CD4-positive, alpha-beta T cell treated with Interleukin-12 subunit alpha and Interleukin-12 subunit beta, for 1 hour (primary cell): ENCODE results near the gene ATP9A.
"Not testable (repeated sequence)": the region's sequence is repeated elsewhere in the genome, so short reads cannot be mapped to it uniquely, and the experiment has no call there.

Experiments used
- DNase-seq: peaks from one replicate; pipeline ENCODE4 v3.0.0-alpha.2; 2020

Gene ATP9A

GRCh38 chr20:51750037-51750769 is 18.0 kb downstream of the ATP9A start:
- DNase-seq, result no peak

DNA sequence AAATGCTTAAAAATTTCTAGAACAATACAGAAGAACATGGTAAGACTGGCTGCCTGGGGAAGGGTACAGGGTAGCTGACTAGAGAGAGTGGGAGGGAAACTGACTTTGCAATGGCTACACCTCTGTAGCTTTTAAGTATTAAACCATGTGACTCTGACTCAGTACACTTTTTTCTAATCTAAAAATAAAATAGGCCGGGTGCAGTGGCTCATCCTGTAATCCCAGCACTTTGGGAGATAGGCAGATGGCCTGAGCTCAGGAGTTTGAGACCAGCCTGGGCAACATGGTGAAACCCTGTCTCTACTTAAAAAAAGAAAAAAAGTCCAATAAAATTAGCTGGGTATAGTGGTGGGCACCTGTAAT is 18.5 kb downstream of the ATP9A start:
- DNase-seq, result no peak

GRCh38 chr20:51747182-51747911 is 20.8 kb downstream of the ATP9A start:
- DNase-seq, result no peak

DNA sequence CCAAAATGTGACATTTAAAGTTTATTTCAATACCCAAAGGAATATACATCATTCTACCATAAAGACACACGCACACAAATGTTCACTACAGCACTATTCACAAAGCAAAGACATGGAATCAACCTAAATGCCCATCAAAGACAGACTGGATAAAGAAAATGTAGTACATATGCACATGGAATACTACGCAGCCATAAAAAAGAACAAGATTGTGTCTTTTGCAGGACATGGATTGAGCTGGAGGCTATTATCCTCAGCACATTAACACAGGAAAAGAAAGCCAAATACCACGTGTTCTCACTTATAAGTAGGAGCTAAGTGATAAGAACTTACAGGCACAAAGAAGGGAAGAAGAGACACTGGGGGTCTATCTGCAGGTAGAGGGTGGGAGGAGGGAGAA is 22.4 kb downstream of the ATP9A start:
- DNase-seq, result no peak

- DNase-seq, result no peak
These were observed 27.4 kb downstream of the ATP9A start for GRCh38 chr20:51740838-51741237.

- not testable (repeated sequence) for DNase-seq
These were observed 27.9 kb downstream of the ATP9A start for GRCh38 chr20:51740308-51740707.

DNA sequence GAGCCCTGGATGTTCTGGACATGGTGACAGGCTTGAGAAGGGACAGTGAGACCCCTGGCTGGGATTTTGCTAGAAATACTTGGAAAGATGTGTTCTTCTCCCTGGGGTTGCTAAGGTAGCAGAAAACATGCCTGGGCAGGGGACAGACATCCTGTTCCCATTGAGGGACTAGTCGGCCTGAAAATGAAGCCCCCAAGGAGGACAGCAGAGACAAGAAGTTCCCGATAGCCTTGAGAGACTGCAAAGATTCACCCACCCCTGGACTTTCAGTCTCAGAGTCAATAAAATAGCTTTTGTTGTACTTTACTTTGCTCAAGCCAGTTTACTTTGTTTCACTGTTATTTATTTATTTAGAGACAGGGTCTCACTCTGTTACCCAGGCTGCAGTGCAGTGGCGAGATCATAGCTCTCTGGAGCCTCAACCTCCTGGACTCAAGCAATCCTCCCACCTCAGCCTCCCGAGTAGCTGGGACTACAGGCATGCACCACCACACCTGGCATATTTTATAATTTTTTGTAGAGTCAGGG is 28.4 kb downstream of the ATP9A start:
- no peak for DNase-seq

GRCh38 chr20:51738877-51739447 is 29.2 kb downstream of the ATP9A start:
- no peak for DNase-seq

DNA sequence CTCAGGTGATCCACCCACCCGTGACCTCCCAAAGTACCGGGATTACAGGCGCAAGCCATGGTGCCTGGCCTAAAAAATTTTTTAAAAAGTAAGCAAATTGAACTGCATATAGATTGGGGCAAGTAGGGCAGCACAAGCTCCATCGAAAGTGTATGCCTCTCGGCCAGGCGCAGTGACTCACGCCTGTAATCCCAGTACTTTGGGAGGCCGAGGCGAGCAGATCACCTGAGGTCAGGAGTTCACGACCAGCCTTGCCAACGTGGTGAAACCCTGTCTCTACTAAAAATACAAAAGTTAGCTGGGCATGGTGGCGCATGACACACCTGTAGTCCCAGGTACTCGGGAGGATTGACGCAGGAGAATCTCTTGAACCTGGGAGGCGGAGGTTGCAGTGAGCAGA is 29.9 kb downstream of the ATP9A start:
- DNase-seq, result not testable (repeated sequence)

GRCh38 chr20:51736947-51737346 is 31.2 kb downstream of the ATP9A start:
- no peak for DNase-seq

DNA sequence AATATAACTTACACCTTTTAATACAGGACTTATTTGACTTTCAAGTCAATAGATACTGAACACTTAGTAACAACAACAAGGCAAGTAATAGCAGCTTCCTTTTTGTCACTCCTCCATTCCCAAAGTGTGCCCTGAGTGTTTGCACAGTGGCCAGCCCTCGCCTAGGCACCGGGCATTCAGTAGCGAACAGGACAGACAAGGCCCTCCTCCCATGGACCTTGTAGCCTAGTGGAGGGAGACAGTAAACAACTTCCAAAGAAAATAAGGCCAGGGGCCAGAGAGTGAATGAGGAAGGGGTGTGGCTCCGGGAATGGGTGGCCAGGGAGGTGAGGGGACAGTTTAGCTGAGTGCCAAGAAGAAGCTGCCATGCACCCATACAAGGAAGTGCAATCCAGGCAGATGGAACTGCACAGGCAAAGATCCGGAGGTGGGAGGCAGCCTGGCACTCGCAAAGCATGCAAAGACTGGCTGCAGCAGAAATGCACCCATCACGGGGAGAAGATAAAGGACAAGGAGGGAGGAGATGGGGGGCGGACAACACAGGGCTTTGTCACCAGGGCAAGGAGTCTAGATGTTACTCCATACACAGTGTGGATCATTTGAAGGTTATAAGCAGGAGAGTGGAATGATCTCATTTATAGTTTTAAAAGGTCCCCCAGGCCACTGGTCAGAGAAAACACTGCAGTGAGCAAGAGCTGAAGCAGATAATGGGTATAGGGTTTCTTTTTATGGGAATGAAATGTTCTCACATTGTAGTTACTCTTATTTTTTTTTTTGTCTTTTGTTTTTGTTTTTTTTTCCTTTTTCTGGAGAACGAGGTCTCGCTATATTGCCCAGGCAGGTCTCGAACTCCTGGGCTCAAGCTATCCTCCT is 32.2 kb downstream of the ATP9A start:
- DNase-seq, result no peak

- DNase-seq, result no peak
These were observed 33.1 kb downstream of the ATP9A start for GRCh38 chr20:51734876-51735720.

DNA sequence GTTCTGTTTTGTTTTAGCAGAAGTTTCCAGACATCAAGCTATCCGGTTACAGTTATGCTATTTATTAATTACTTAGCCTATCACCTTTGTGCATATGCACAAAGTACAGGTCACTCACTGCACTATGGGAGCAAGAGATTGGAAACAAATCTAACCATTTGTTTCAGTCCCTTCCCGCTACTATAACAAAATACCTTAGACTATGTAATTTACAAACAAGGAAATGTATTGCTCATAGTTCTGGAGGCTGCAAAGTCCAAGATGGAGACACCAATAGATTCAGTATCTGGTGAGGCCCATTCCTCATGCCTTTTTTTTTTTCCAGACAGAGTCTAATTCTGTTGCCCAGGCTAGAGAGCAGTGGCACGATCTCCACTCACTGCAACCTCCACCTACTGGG is 35.1 kb downstream of the ATP9A start:
- DNase-seq, result no peak

- DNase-seq, result no peak
These were observed 35.9 kb downstream of the ATP9A start for GRCh38 chr20:51732096-51732791.

DNA sequence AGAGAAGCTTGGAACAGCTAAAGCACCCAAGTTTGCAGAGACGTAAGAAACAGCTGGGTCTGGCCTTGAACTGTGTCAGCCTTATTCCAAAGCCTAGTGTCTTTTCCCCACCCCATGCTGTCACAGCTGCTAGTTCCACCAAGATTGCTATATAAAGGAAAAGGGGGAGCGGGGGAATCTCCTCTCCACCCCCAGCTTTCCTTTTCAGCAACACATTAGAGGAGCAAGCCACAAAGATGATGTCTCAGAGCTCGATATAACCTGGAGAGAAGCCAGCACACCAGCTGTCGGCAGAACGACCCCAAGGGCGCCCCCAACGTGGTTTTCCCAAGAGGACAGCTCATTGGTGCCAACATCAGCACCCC is 36.5 kb downstream of the ATP9A start:
- DNase-seq, result no peak

GRCh38 chr20:51729771-51730170 is 38.4 kb downstream of the ATP9A start:
- DNase-seq, result no peak

DNA sequence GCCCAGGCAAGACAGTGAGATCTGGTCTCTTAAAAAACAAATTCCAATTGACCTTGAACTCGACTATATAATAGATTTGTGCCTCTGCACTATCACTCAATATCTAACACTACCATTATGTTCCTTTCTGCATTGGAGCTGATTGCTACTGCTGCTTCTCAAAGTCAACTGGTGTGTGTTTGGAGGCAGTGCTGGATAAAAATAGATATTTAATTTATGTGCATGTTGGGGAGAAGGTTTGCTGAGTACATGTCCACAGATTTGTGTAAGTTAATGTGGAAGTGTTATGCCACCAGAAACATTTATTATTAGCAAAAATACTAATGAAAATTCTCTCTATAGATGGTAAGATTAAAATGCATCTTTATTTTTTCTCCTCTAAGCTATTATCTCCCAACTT is 39.5 kb downstream of the ATP9A start:
- DNase-seq, result no peak

DNA sequence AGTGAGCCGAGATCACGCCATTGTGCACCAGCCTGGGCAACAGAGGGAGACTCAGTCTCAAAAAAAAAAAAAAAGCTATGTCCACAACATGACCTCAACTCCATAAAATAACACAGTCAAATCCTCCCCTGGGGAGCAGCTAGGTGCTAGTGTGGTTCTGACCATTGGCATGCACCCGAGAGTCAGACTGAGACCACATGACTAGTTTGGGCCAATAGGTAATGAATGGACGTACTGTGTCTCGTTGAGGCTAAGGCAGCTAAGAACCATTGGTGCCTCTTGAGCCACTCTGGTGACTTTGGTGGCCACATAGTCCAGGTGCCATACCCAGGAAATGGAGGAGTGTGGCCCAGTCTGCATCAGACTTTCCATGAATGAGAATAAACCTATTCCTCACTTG is 40.3 kb downstream of the ATP9A start:
- DNase-seq, result no peak

GRCh38 chr20:51725584-51726176 is 42.5 kb downstream of the ATP9A start:
- no peak for DNase-seq

- not testable (repeated sequence) for DNase-seq
These were observed 45.2 kb downstream of the ATP9A start for GRCh38 chr20:51723026-51723425.

DNA sequence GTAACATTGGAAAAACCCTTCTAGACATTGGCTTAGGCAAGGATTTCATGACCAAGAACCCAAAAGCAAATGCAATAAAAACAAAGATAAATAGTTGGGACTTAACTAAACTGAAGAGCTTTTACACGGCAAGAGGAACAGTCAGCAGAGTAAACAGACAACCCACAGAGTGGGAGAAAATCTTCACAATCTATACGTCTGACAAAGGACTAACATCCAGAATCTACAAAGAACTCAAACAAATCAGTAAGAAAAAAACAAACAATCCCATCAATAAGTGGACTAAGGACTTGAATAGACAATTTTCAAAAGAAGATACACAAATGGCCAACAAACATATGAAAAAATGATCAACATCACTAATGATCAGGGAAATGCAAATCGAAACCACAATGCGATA is 45.9 kb downstream of the ATP9A start:
- not testable (repeated sequence) for DNase-seq
